Heart left ventricle (tissue), 16 donors: ENCODE data around the gene PARPBP. TPM values are rescaled to one million over a fixed set of nuclear protein-coding genes. Genes with fewer than 3 reads are reported as not detected.

Experiments
- ATAC-seq, 4 donors: fragments of 200-7000 bp; cut with Tn5 transposase; one replicate each; pipeline ENCODE4 v1.9.1; 2020 to 2022; ENCODE audit warnings: moderate library complexity in 4 of 4, mild to moderate bottlenecking in 3 of 4, moderate number of reproducible peaks in 1 of 4
- DNase-seq, 5 donors: peaks; one replicate each; pipeline ENCODE4 v3.0.0-alpha.2; 2020
- H3K27ac ChIP-seq, 12 donors: fragments of 200-600 bp; sonication (generic) in 4 of 12; one replicate each; pipeline versions ENCODE4 v1.5.0 to v1.8.0; 2016 to 2022; ENCODE audit warnings: mild to moderate bottlenecking in 2 of 12
- H3K27me3 ChIP-seq, 9 donors: fragments of 200-600 bp; sonication (generic) in 2 of 9; one replicate each; pipeline versions ENCODE4 v1.5.1 to v1.8.0; 2016 to 2022; ENCODE audit warnings: mild to moderate bottlenecking in 3 of 9
- H3K36me3 ChIP-seq, 9 donors: fragments of 200-600 bp; sonication (generic) in 2 of 9; one replicate each; pipeline versions ENCODE4 v1.5.0 to v1.8.0; 2018 to 2022; ENCODE audit warnings: mild to moderate bottlenecking in 2 of 9
- H3K4me1 ChIP-seq, 12 donors: fragments of 200-600 bp; sonication (generic) in 4 of 12; one replicate each; pipeline versions ENCODE4 v1.5.0 to v1.8.0; 2016 to 2022; ENCODE audit warnings: mild to moderate bottlenecking in 3 of 12
- H3K4me3 ChIP-seq, 12 donors: fragments of 200-600 bp; sonication (generic) in 4 of 12; one replicate each; pipeline versions ENCODE4 v1.5.0 to v1.8.0; 2017 to 2022; ENCODE audit warnings: mild to moderate bottlenecking in 9 of 12, moderate library complexity in 4 of 12
- H3K9me3 ChIP-seq, 12 donors: fragments of 200-600 bp; sonication (generic) in 4 of 12; one replicate each; pipeline versions ENCODE4 v1.5.0 to v1.8.0; 2016 to 2022; ENCODE audit warnings: mild to moderate bottlenecking in 1 of 12
- CTCF ChIP-seq, 12 donors: fragments of 200-600 bp; sonication (generic) in 4 of 12; IDR thresholded peaks; one replicate each; pipeline versions ENCODE4 v1.5.0 to v1.8.0; 2018 to 2022; ENCODE audit warnings: antibody characterized with exemption in 12 of 12, mild to moderate bottlenecking in 5 of 12
- POLR2A ChIP-seq, 2 donors: fragments of 450-650 bp; IDR thresholded peaks; one replicate each; pipeline ENCODE4 v1.6.1; 2017; ENCODE audit warnings: antibody characterized with exemption in 2 of 2, mild to moderate bottlenecking in 2 of 2, moderate library complexity in 2 of 2
- WGBS, 4 donors: extraction: QIAGEN DNeasy Blood & Tissue Kit in 2 of 4; methylation state at CpG; one replicate each; pipeline versions ENCODE4 v1.1.5 to v1.1.7; 2013 to 2018; 5-methylcytosine and 5-hydroxymethylcytosine counted together
- intact Hi-C, 10 donors: fragments of 100-400 bp; cut with DNase I; formaldehyde crosslinking; loops; one replicate each; pipeline versions ENCODE4 v1.11.1 to v1.14.2; 2022
- polyA plus RNA-seq, 2 donors: library from polyadenylated mRNA; stranded (reverse); fragments of 200-250 nt; gene quantifications; one replicate each; pipeline ENCODE4 v1.2.3, GENCODE V29; 2013
- total RNA-seq, 9 donors: library from RNA; depleted of rRNA in 2 of 9; stranded (reverse); fragments of >200 nt in 2 of 9; fragmentation: NEBNext Ultra II Directional in 3 of 9; extraction: Animal tissue kit (Norgen Biotek cat#: 25700) in 3 of 9; gene quantifications; one replicate each; pipeline versions ENCODE4 v1.1.0 to v1.2.4, GENCODE V29; 2016 to 2023
- donor health status: ischemic (EF 13 %, LVEDD 7.1; RV severe dilation, severe dysfunction).
- donor health status: healthy with polysubstance abuse.
- donor health status: DM: no; HTN: yes; CAD: no.
- donor health status: DM: no; HTN: no; CAD: no.
- donor health status: ischemic (EF 25% LVEDD 6.9; RV normal size, moderate dysfunction).
- donor health status: ischemic (EF 25% LVEDD 5.7; RV mildly dilated, moderate dysfunction).
- donor health status: healthy.
- donor health status: DM: yes; HTN: yes; CAD: no.
- donor health status: ischemic (EF 35%, LVEDD 5.7; RV mildly dilated, moderate dysfunction).
- donor health status: nonischemic (EF 11% LVEDD 7.7; RV severe dilation, severe dysfunction).
- donor health status: DM: yes; HTN: yes; CAD: no.
- donor health status: PGD.
- donor health status: ischemic (EF 29% LVEDD 5.4; RV normal size, mild dysfunction).
- donor health status: nonischemic (EF 23%, LVEDD 6.1; RV moderate dilation, normal function).

PARPBP gene
- total and polyA plus RNA-seq, 11 donors, result 0.19 to 2.3 (median 0.49) TPM; not detected in 1

- no peak for DNase-seq
- Histone ChIP-seq H3K4me1 (no peaks in the 10 kb centered on the region), H3K36me3 (no peaks in the 10 kb centered on the region), H3K4me3 (no peak overlapping the region), H3K9me3 (peaks cover 0 to 3% (median 0%) of the 10 kb centered on the region in 12 donors), H3K27ac (no peak overlapping the region), H3K27me3 (no peaks in the 10 kb centered on the region)
- WGBS, 4 donors, result 79 to 92% (median 87%) methylated on average over 3 of the region's 3 CpGs
- intact Hi-C loops, result no loop called here
- no peak for ATAC-seq
- TF ChIP-seq POLR2A (IDR thresholded peaks at IDR 0.05), result no peak
- no peak for TF ChIP-seq CTCF (IDR thresholded peaks at IDR 0.05)
These were observed 81.6 kb downstream of the PARPBP start for GRCh38 chr12:102201436-102202061.

- TF ChIP-seq POLR2A (IDR thresholded peaks at IDR 0.05) (no peak), CTCF (IDR thresholded peaks at IDR 0.05) (no peak)
- WGBS, 4 donors, result 64 to 71% (median 68%) methylated on average over 4 of the region's 4 CpGs
These were observed 82.6 kb downstream of the PARPBP start for GRCh38 chr12:102202556-102202955.

GRCh38 chr12:102204025-102204424 lies 84.0 kb downstream of the PARPBP start:
- H3K9me3 ChIP-seq, result peaks cover 0 to 18% (median 7%) of the 10 kb centered on the region in 12 donors
- no peaks in the 10 kb centered on the region for H3K27me3 ChIP-seq
- DNase-seq, result no peak
- WGBS, 4 donors, result 93 to 98% (median 93%) methylated on average over 2 of the region's 2 CpGs
- no peak overlapping the region for H3K4me3 ChIP-seq
- no peaks in the 10 kb centered on the region for H3K36me3 ChIP-seq
- TF ChIP-seq POLR2A (IDR thresholded peaks at IDR 0.05), result no peak
- no peak for TF ChIP-seq CTCF (IDR thresholded peaks at IDR 0.05)
- intact Hi-C loops, result no loop called here
- no peak for ATAC-seq
- H3K4me1 ChIP-seq, result no peaks in the 10 kb centered on the region
- no peak overlapping the region for H3K27ac ChIP-seq

More at GRCh38 chr12:102202556-102202955, 82.6 kb downstream of the PARPBP start:
- Histone ChIP-seq H3K27ac (no peak overlapping the region), H3K36me3 (no peaks in the 10 kb centered on the region), H3K9me3 (peaks cover 0 to 3% (median 0%) of the 10 kb centered on the region in 12 donors), H3K4me1 (no peaks in the 10 kb centered on the region), H3K27me3 (no peaks in the 10 kb centered on the region), H3K4me3 (no peak overlapping the region)
- intact Hi-C loops, result no loop called here
- DNase-seq (no peak), ATAC-seq (no peak)

GRCh38 chr12:102215992-102216691 lies 96.2 kb downstream of the PARPBP start:
- H3K9me3 ChIP-seq, result no peaks in the 10 kb centered on the region
- no peak for TF ChIP-seq POLR2A (IDR thresholded peaks at IDR 0.05)
- no peak for TF ChIP-seq CTCF (IDR thresholded peaks at IDR 0.05)
- no peaks in the 10 kb centered on the region for H3K27me3 ChIP-seq
- no peak for ATAC-seq
- 79 to 88% (median 82%) methylated on average over 5 of the region's 5 CpGs for WGBS, 4 donors
- H3K36me3 ChIP-seq, result no peaks in the 10 kb centered on the region
- DNase-seq, result no peak
- no peak overlapping the region for H3K27ac ChIP-seq
- no peak overlapping the region for H3K4me3 ChIP-seq
- H3K4me1 ChIP-seq, result no peaks in the 10 kb centered on the region
- intact Hi-C loops, result no loop called here
